Spinal cord (tissue), 10 donors: ENCODE results near the gene RGS2. TPM values are rescaled to one million over a fixed set of nuclear protein-coding genes. Genes with fewer than 3 reads are reported as not detected.

ENCODE experiments used
- DNase-seq, 6 donors: peaks; one replicate each; pipeline versions ENCODE4 v3.0.0 to v3.0.0-alpha.2; 2013 to 2015; ENCODE audit warnings: low spot score in 6 of 6, low read depth in 4 of 6
- H3K27ac ChIP-seq: one replicate; pipeline ENCODE4 v1.5.1; 2013; ENCODE audit warnings: low read depth, low read length, control low read depth
- H3K27me3 ChIP-seq: one replicate; pipeline ENCODE4 v1.6.1; 2013; ENCODE audit warnings: low read length; ENCODE audit not compliant: control insufficient read depth, insufficient read depth
- H3K36me3 ChIP-seq: one replicate; pipeline ENCODE4 v1.6.1; 2013; ENCODE audit warnings: low read length; ENCODE audit not compliant: control insufficient read depth, insufficient read depth
- H3K4me1 ChIP-seq: one replicate; pipeline ENCODE4 v1.6.1; 2013; ENCODE audit warnings: low read length; ENCODE audit not compliant: control insufficient read depth, insufficient read depth
- H3K4me3 ChIP-seq: one replicate; pipeline ENCODE4 v1.5.1; 2013; ENCODE audit warnings: low read depth, low read length, control low read depth
- H3K9me3 ChIP-seq: one replicate; pipeline ENCODE4 v1.6.1; 2013; ENCODE audit warnings: low read length; ENCODE audit not compliant: control insufficient read depth, insufficient read depth
- WGBS: methylation state at CpG from one replicate; pipeline ENCODE4 v1.1.5; 2013; ENCODE audit warnings: missing lambda C conversion rate; ENCODE audit not compliant: insufficient coverage; 5-methylcytosine and 5-hydroxymethylcytosine counted together
- polyA plus RNA-seq, 2 donors: library from polyadenylated mRNA; unstranded; fragments of 120-200 nt; gene quantifications; one replicate each; pipeline ENCODE4 v1.2.1, GENCODE V29; 2013; ENCODE audit not compliant: insufficient read length in 2 of 2
- total RNA-seq, 2 donors: library from RNA; depleted of rRNA in 1 of 2; stranded (reverse); fragments of 120-200 nt in 1 of 2; fragments of >200 nt in 1 of 2; gene quantifications; one replicate each; pipeline versions ENCODE4 v1.2.3 to v1.2.4, GENCODE V29; 2013 to 2014
- donor health status: healthy.

The RGS2 gene
- total and polyA plus RNA-seq, 4 donors = 30.5 to 81.8 (median 34.6) TPM

DNA sequence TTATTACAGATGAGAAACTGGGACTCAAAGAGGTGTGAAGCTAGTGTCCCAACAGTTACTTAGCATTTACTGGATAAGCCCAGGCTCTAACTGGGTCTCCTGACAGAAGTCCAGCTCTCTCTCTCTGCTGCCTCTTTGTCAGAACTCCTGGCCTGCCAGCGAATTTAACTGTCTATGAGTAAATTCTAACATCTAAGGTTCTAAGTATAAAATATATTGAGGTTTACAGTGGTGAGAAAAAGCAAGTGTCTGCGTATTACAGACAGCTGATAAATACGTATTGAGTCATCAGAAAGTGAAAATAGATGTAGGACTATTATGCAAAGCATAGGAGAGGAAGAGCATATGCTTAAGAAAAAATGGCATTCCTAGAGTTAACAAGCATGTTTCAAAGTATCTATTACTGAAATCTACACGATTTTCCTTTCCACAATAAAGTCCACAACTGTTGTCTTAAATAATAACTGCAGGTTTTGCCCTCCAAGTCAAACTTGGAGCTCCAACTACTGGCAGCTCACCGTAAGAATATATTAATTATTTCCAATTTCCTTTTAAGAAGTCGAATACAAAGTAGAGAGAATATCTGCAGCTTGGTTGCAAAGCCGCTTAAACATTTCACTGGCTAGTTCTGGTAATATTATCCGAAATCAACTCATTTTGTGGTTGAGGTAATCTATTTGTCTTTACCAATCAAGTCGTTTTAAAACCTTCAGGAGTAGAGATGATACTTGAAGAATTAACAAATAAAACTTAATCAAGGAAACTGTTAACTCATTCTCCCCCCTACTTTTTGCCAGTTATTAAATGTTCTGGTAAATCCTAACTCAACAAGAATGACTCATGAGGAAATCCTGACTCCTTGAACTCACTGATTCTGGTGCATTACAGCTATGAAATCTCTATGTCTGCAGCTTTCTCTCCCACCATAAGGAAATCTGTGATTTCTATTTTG lies 1.4 kb upstream of the RGS2 start:
- no CpG with 5 or more reads among the region's 9 CpGs for WGBS
- Histone ChIP-seq H3K9me3 (no peaks in the 10 kb centered on the region), H3K27me3 (no peaks in the 10 kb centered on the region), H3K27ac (no peak overlapping the region), H3K4me1 (peaks cover 4% of the 10 kb centered on the region), H3K36me3 (peaks cover 4% of the 10 kb centered on the region), H3K4me3 (peak overlapping the region; percentile 93)
- DNase-seq = peak in 4 of 6 donors; percentile 6 to 58 (median 14)

DNA sequence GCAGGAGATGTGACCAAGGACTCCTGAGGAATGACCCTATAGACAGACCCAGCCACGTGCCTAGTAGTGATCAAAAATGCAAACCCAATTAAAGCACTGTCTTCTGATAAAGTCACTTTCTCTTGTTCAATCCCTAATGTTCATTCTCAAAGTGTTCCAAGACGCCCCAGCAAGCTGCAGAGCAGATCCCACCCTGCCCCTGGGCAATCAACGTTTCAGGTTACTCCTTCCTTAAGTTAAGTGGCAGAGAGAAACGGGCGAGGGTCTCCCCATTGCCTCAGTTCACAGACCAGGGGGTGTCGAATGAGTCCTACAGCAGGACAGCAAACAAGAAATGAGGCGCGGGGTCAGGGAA lies 699 bp upstream of the RGS2 start:
- H3K9me3 ChIP-seq = no peaks in the 10 kb centered on the region
- H3K4me3 ChIP-seq = peak overlapping the region; percentile 93
- WGBS = 5% methylated on average over 8 of the region's 8 CpGs
- H3K27ac ChIP-seq = peak overlapping the region; percentile 84
- H3K4me1 ChIP-seq = peaks cover 4% of the 10 kb centered on the region
- DNase-seq = peak in 3 of 6 donors; percentile 1 to 33 (median 13)
- no peaks in the 10 kb centered on the region for H3K27me3 ChIP-seq
- peaks cover 4% of the 10 kb centered on the region for H3K36me3 ChIP-seq

DNA sequence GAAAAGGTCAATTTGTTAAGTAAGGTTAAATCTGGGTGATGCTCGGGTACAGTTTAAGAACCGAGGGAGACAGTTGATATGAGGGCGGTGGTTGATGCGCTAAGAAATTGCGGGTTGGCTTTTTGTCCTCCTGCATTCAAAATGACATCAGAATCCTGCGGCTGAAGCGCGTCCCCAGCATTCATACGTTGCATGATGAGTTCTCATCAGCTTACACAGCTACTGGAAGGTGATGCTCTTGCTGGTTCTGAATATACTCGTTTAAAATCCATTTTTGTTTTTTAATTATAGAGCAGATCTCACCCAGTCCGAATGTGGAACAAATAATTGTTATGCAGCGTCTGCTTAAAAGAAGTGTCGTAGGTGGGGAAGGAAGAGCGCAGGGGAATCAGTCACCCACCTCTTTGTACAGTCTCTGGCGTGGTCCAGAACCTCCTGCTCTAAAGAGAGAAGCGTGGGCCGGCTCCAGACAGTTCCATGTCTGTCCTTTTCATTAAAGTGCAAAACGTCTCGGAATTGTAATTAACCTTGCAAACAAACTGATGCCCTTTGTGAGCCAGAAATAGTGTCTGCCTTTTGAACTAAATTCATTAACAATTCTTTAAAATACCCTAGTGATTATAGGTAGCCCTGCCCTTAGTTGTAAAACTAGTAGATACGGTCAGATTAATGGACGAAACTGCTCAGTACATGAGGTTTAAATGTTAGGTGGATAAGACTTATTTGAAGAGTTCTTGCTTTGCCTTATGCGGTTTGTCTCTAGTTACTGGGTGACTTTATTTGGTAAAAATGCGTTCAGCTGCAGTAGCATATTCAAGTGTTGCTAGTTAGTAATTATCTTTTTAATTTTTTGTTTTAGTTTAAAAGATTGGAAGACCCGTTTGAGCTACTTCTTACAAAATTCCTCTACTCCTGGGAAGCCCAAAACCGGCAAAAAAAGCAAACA lies 741 bp downstream of the RGS2 start:
- peak in 5 of 6 donors; percentile 24 to 93 (median 61) for DNase-seq
- Histone ChIP-seq H3K27ac (peak overlapping the region; percentile 78), H3K36me3 (peaks cover 4% of the 10 kb centered on the region), H3K27me3 (no peaks in the 10 kb centered on the region), H3K9me3 (no peaks in the 10 kb centered on the region), H3K4me3 (peak overlapping the region; percentile 93), H3K4me1 (peaks cover 4% of the 10 kb centered on the region)
- 8% methylated on average over 13 of the region's 25 CpGs for WGBS

DNA sequence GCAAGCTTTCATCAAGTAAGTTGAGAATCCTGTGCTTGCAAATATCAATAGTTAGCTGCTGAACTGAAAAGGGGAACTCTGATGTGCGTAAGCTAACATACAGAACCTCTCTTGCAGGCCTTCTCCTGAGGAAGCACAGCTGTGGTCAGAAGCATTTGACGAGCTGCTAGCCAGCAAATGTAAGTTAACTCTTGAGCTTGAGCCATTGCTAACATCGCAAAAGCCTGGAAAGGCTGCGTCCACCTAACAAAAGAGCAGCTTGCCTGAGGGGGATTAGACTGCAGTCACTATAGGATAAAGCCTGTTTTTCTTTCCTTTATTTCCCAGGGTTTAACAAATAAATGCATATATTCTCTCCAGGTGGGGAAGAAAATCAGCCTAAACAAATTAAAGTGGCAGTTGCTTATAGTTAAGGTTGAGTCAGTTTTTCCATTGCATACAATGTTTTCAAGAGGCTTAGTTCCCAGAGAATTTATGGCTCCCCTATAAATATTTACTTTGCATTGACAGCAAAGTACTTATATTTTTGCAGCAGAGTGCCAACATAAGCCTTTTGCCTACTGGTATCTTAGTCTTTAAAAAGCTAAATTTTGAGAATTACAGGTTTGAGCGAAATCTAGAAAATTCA lies 1.5 kb downstream of the RGS2 start:
- Histone ChIP-seq H3K4me1 (peaks cover 4% of the 10 kb centered on the region), H3K4me3 (peak overlapping the region; percentile 93), H3K9me3 (no peaks in the 10 kb centered on the region), H3K27me3 (no peaks in the 10 kb centered on the region), H3K36me3 (peaks cover 4% of the 10 kb centered on the region), H3K27ac (no peak overlapping the region)
- DNase-seq = peak in 3 of 6 donors; percentile 11 to 65 (median 48)
- 11% methylated on average over 3 of the region's 5 CpGs for WGBS

DNA sequence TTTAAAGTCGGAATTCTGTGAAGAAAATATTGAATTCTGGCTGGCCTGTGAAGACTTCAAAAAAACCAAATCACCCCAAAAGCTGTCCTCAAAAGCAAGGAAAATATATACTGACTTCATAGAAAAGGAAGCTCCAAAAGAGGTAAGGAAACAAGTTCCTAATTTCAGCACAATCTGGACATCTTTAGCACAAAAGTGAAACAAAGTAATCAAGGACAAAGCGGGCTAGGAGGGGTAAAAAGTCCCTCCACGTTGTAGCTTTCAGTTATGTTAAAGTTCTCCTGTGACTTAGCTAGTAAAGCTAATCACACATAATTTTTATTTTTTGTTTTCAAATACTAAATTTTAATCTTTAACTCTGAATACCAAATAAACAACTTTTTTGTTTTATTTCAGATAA lies 2.2 kb downstream of the RGS2 start:
- no peak for DNase-seq
- Histone ChIP-seq H3K36me3 (peaks cover 4% of the 10 kb centered on the region), H3K4me1 (peaks cover 4% of the 10 kb centered on the region), H3K27me3 (no peaks in the 10 kb centered on the region), H3K4me3 (no peak overlapping the region), H3K27ac (no peak overlapping the region), H3K9me3 (no peaks in the 10 kb centered on the region)
- no CpG with 5 or more reads among the region's 3 CpGs for WGBS

DNA sequence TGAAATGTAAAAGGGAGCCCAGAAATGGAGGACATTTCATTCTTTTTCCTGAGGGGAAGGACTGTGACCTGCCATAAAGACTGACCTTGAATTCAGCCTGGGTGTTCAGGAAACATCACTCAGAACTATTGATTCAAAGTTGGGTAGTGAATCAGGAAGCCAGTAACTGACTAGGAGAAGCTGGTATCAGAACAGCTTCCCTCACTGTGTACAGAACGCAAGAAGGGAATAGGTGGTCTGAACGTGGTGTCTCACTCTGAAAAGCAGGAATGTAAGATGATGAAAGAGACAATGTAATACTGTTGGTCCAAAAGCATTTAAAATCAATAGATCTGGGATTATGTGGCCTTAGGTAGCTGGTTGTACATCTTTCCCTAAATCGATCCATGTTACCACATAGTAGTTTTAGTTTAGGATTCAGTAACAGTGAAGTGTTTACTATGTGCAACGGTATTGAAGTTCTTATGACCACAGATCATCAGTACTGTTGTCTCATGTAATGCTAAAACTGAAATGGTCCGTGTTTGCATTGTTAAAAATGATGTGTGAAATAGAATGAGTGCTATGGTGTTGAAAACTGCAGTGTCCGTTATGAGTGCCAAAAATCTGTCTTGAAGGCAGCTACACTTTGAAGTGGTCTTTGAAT lies 2.9 kb downstream of the RGS2 start:
- H3K9me3 ChIP-seq = no peaks in the 10 kb centered on the region
- DNase-seq = no peak
- peaks cover 4% of the 10 kb centered on the region for H3K36me3 ChIP-seq
- H3K27me3 ChIP-seq = no peaks in the 10 kb centered on the region
- no peak overlapping the region for H3K27ac ChIP-seq
- no peak overlapping the region for H3K4me3 ChIP-seq
- 92% methylated on average over 2 of the region's 6 CpGs for WGBS
- peaks cover 4% of the 10 kb centered on the region for H3K4me1 ChIP-seq

DNA sequence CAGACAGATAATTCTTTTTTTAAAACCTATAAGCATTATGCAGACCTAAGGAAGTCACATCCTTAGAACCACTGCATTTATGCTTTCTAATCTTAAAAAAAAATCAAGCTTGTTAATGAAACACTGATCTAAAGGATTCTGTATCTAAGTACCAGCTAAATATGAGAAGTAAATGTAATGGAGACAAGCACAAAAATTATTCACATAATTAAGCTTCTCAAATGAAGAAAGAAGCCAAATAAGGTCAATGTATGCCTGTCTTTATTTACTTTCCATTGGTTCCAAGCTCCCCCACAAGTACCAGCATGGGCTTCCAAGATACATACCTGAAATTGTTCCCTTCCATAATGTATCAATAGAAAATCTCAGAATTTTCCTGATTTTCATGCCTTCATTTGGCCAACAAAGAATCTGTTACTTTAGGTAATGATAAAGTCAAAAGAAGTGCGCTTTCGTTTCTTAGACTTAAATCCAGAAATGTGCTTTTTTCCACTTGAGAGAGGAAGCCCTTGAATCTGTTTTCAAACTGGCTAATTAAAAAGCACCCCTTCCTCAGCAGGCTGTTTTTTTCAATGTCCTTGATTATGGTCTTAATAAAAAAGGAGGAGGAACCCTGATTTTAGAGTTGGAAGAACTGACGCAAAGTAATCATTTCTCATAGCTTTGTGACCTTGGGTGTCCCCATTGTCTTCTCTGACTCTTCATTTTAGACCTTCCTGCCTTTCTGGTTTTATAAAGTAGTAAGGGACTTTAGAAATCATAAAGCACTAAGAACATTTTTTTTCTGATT lies 3.8 kb downstream of the RGS2 start:
- Histone ChIP-seq H3K4me3 (no peak overlapping the region), H3K4me1 (peaks cover 4% of the 10 kb centered on the region), H3K9me3 (no peaks in the 10 kb centered on the region), H3K36me3 (peaks cover 4% of the 10 kb centered on the region), H3K27ac (no peak overlapping the region), H3K27me3 (no peaks in the 10 kb centered on the region)
- DNase-seq = no peak
- whole genome bisulfite sequencing = no CpG with 5 or more reads among the region's 3 CpGs

DNA sequence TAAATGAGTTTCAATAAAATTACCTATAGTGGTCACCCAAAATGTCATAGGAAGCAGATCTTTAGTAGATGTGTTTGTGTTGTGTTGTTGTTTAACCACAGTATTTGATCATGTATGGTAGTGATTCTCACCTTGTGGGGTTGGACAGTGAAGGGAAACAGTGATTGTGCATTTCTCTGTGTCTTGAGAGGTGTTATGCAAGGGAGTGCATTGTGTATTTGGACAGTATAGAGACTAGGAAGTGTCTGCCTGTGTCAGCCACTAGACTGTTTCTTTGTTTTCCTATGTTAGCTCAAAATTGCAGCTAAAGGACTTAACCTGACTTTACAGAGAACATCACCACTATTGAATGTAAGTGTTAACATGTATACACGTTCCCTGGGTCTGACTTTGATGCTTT lies 6.0 kb downstream of the RGS2 start:
- no peak for DNase-seq
- Histone ChIP-seq H3K4me3 (no peak overlapping the region), H3K9me3 (no peaks in the 10 kb centered on the region), H3K27ac (no peak overlapping the region), H3K4me1 (no peaks in the 10 kb centered on the region), H3K27me3 (no peaks in the 10 kb centered on the region), H3K36me3 (peaks cover 4% of the 10 kb centered on the region)
- WGBS = no CpG with 5 or more reads among the region's 1 CpG
